GM21576 (cell line): Measurements from ENCODE around the gene COL27A1.

ENCODE experiments used
- ATAC-seq: cut with Tn5 transposase; IDR thresholded peaks from one replicate; pipeline ENCODE4 v1.9.1; 2021; ENCODE audit warnings: mild to moderate bottlenecking, moderate library complexity; ENCODE audit not compliant: unreplicated experiment

The COL27A1 gene

GRCh38 chr9:114348261-114348905 lies 193.0 kb downstream of the COL27A1 start:
- no peak for ATAC-seq

GRCh38 chr9:114348906-114349482 lies 193.7 kb downstream of the COL27A1 start:
- peak; percentile 87 for ATAC-seq

- no peak for ATAC-seq
These were observed 194.6 kb downstream of the COL27A1 start for GRCh38 chr9:114349713-114350480.

- no peak for ATAC-seq
These were observed 195.5 kb downstream of the COL27A1 start for GRCh38 chr9:114350636-114351401.

GRCh38 chr9:114351932-114352331 lies 196.6 kb downstream of the COL27A1 start:
- no peak for ATAC-seq

GRCh38 chr9:114355821-114356220 lies 200.5 kb downstream of the COL27A1 start:
- ATAC-seq: no peak

GRCh38 chr9:114356792-114357191 lies 201.5 kb downstream of the COL27A1 start:
- no peak for ATAC-seq

- no peak for ATAC-seq
These were observed 202.0 kb downstream of the COL27A1 start for GRCh38 chr9:114357360-114357759.

- ATAC-seq: no peak
These were observed 202.6 kb downstream of the COL27A1 start for GRCh38 chr9:114357911-114358328.

- ATAC-seq: no peak
These were observed 204.5 kb downstream of the COL27A1 start for GRCh38 chr9:114359801-114360200.

GRCh38 chr9:114361542-114361941 lies 206.2 kb downstream of the COL27A1 start:
- ATAC-seq: no peak
